T-helper 22 cell (primary cell): ENCODE data around the gene PARP9.
"Not testable (repeated sequence)": the region's sequence is repeated elsewhere in the genome, so short reads cannot be mapped to it uniquely, and the experiment has no call there.

Experiments
- DNase-seq: peaks from one replicate; pipeline ENCODE4 v3.0.0-alpha.2; 2020; ENCODE audit warnings: low read depth

The PARP9 gene

DNA sequence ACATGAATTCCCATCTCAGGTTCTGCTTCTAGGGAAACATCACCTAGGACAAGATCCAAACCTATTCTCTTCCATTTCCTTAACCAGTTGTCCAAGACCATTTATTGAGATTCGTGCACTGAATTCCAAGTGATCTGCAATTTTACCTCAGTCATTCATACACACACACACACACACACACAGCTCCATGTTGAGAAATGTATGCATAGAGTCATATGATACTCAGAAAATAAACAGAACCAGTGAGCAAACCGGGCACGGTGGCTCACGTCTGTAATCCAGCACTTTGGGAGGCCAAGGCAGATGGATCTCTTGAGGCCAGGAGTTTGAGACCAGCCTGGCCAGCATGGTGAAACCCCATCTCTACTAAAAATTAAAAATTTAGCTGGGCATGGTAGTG is 43.2 kb downstream of the PARP9 start:
- DNase-seq: no peak

DNA sequence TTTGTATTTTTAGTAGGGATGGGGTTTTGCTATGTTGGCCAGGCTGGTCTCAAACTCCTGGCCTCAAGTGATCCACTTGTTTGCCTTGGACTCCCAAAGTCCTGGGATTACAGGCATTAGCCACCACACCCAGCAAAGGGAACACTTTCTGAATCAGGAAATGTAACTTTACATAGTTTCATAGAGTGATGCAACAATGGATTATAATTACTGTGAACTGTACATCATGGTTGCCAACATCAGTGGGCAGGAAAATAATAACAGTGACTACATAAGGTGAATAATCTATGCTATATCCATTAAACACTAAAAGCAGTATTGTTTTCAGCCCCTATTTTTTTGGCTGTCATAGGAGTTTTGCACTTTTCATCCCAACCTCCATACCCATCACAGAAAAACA is 44.4 kb downstream of the PARP9 start:
- no peak for DNase-seq

DNA sequence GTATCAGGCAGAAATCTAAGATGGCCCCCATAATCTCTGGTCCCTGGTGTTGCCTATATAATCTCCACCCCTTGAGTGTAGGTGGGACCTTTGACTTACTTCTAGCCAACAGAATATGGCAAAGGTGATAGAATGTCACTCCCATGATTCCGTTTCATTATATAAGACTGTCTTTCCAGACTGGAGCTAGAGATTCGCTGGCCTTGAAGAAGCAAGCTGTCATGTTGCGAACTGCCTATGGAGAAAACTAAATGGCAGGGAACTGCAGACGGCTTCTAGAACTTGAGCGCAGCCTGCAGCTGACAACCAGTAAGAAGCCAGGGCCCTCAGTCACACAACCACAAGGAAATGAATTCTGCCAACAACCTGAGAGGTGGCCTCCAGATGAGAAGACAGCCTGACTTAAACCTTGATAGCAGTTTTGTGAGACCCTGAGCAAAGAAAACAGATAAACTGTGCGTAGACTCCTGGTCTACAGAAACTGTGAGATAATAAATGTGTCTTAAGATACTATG is 47.2 kb downstream of the PARP9 start:
- DNase-seq: no peak

DNA sequence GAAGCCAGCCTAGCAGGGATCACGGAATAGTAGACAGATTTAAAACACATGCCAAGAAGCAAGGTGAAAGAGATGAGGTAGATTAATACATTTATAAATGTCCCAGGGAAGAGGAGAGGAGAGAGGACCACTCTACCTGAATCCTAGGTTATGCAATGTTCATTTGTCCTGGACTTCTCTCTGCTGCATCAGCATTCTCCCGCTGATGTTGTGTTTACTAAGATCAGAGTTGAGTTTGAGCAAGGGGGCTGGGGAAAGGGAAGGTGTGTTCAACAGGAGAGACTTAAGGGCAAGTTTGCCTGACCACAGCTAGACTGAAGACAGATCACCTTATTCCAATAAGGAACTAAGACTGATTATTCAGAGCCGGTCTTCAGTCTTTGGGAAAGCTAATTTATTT is 48.2 kb downstream of the PARP9 start:
- no peak for DNase-seq

DNA sequence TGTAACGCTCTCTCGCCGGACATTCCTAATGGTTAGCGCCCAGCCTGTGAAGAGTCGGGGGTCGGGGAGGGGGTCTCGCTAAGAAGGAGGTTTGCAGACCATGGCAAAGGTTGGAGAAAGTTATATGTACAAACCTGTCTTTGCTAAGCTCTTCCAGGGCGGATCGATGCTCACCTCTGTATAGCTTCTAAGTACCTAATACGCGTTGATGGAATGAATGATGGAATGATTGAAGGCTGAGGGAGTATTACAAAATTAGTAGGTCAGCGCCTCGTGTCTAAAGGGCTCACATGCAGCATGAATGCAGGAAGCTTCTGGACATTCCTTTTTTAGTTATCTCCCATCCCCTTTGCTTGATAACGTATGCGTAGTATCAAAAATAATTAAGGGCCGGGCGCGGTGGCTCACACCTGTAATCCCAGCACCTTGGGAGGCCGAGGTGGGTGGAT is 49.1 kb downstream of the PARP9 start:
- DNase-seq: no peak

DNA sequence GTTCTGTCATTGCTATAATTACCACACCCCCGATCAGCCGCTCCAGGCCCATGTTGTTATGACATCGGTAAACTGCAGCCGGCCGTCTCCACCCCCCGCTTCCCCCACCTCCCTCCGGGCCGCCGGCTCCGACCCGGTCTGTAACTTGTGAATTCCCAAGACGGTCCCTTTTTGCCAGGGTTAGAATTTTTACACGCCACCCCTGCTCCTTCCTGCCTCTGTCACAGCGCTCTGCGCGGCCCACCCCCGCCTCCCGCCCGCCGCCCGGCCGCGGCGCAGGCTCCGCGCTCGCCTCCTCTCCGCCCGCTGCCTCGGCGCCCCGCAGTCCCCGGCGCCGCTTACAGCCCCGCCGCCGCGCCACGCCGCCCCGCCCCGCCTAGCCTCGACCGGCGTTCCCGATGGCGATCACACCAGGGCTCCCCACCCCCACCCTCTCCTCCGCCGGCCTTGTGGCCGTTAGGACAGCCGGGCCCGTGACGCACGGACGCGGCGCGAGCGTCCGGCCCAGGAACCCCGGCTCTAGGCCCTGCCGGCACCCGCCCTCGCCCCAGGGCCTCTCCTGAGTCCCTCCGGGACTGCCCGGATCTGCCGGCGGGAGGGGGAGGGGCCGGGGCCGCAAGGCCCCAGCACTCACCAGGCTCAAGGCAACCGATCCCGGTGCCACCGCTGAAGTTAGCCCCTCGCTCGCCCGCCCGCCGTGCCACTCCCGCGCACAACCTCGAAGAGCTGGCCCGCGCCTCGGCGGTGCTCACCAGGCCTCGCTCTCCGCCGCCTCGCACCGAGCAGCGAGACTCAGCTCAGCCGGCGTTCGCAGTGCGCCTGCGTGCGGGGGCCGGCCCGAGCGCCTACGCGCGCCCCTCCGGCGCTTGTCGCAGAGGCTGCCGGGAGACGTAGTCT is 49.7 kb downstream of the PARP9 start, which contains the start of gene KPNA1:
Gene KPNA1 (minus strand): TSS at position 817 of the 897 bp plus-strand sequence. CDS start 18,374 bp downstream, outside the sequence.
- peak; percentile 76 for DNase-seq

DNA sequence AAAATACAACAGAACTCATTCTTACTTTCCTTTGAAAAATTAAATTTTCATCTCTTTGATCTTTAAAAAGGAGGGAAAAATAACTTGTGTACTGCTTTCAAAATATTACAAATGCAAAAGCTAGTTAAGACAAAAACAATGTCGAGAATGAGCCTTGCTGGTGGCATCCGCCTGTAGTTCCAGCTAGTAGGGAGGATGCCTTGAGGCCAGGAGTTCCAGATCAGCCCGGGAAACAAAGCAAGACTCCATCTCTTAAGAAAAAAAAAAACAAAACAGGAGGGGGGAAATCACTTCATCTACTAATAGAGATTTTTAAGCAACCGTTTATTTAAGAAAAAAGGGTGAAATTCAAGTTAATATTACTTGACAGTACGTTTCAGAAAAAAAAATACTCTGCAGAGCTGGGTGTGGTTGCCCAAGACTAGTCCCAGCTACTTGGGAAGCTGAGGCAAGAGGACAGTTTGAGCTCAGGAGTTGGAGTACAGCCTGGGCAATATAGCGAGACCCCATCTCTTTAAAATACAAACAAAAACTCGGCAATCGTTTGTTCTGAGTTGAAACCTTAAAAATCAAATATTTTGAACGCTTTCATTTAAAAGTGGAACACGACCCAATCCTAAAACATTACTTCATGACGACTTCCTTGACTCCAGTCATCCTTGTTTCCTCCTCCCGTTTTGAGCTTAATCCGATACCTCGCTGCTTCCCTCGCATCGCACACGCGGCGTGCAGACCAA is 50.5 kb downstream of the PARP9 start:
- no peak for DNase-seq

DNA sequence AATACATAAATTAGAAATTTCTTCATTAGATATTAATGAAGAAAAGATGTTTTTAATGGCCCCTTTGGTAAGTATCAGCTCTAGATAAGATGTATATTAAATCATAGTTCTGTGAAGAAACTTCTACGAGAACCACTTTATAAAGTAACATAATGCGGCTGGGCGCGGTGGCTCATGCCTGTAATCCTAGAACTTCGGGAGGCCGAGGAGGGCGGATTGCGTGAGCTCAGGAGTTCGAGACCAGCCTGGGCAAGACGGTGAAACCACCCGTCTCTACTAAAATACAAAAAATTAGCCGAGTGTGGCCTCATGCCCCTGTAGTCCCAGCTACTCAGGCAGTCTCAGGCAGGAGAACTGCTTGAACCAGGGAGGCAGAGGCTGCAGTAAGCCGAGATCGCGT is 51.8 kb downstream of the PARP9 start:
- DNase-seq: no peak

DNA sequence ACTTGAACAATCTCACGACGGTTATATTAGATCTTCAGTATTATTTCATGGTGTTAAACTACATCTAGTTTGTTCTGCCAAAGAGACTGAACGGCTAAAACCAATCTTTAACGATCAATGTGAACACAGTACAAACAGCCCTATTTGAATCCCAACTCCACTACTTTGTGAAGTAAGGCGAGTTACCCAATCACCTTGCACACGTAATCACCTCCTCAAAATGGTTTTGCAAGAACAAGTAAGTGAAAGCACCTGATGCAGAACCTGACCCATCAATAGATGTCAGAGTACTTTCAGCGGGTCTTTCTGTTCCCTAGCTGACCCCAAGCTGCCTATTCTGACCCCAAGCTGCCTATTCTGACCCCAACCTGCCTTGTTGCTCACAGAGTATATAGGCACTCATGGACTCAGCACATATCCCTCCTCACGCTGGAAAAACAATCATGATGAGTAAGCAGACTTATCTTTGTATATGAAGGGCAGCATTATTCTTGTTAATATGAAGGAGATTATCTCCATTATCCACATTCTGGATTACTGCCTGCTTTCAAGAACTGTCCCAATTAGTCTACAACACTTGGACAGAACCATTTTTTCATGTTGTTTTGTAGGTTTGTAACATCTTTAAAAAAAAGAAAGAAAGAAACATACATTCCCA is 53.1 kb downstream of the PARP9 start:
- no peak for DNase-seq

DNA sequence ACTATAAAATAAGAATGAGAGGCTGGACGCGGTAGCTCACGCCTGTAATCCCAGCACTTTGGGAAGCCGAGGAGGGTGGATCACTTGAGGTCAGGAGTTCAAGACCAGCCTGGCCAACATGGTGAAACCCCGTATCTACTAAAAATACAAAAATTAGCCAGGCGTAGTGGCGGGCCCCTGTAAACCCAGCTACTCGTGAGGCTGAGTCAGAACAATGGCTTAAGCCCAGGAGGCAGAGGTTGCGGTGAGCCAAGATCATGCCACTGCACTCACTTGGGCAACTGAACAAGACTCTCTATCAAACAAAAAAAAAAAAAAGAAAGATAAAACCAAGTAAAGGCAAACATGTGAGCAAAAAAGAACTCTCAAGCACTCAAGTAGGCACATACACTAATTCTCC is 55.2 kb downstream of the PARP9 start:
- DNase-seq: not testable (repeated sequence)

DNA sequence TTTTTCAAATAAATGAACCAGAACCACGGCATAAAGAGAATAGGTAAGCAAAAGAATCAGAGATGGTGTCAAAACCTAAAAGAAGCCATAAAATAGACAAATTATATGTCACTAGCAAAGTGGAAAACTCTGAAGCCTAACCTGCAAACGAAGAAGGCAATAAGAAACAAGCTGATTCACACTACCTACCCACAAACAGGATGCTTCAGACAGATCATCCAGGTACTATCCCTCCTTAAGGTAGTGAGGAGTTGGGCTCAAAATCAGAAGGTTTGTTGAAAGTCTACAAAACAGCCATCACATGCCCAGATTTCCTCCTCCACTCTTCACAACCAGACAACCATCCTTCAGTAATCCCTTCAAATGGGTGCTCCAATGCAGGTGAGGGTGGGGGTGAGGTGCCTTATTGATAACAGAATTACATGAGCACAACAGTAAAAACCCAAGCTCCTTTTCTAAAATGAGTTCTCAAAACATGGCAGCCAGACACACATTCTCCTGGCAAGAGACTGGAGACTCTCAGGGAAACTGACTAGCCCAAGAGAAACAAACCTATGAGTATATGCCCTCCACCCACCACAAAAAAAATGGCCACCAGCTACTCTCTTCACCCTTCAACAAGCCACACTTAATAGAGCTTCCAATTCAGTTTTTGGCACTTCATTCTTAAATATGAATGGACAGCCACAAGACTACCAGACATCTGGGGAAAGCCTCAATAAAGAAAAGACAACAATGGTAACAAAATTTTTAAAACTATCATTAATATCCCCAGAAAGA is 55.8 kb downstream of the PARP9 start:
- DNase-seq: no peak

DNA sequence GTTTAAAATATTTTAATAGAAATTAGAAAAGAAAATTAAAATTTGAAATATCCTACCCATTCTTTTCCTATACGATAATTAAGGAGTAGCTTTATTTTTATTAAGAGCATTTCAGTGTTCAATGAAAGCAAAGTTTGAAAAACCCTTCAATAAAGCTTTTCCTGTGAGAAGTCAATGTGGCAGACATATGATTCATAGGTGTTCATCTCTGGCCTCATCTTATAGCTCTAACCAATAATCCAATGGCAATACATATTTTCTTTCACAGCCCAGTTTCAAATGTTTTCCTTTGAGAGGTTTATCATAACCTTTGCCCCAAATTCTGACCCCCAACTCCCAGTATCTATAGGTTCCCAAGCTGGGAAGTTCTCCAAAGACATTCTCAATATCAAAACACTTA is 57.6 kb downstream of the PARP9 start:
- no peak for DNase-seq

DNA sequence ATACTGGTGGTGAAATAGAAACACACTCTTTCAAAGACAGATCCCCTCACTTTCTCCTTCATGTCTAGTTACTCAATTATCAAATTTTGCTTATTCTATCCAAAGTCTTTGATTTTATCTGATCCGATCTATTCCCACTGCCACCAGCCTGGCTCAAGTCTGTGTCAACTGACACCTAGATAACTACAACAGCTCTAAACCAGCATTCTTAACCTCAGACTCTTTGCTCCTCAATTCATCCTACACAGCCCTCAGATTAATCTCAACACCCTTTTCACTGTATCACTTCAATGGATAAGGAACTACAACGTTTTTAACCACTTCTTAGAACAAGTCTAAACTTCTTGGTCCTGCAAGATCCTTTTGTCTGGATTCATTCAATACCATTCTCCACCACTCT is 58.4 kb downstream of the PARP9 start:
- no peak for DNase-seq

DNA sequence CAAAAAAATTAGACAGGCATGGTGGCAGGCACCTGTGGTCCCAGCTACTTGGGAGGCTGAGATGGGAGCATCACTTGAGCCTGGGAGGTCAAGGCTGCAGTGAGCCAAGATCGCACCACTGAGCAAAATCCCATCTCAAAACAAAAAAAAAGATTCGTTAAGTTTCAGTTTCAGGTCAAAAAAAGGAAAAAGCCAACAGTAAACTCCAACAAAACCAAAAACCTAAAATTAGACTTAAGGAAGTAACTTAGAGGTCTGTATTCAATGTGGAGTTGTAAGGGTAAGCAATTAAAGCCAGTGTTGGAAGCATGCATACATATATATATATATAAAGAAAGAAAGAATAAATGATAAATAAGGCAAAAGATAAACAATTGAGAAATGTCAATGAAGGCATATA is 61.2 kb downstream of the PARP9 start:
- no peak for DNase-seq

DNA sequence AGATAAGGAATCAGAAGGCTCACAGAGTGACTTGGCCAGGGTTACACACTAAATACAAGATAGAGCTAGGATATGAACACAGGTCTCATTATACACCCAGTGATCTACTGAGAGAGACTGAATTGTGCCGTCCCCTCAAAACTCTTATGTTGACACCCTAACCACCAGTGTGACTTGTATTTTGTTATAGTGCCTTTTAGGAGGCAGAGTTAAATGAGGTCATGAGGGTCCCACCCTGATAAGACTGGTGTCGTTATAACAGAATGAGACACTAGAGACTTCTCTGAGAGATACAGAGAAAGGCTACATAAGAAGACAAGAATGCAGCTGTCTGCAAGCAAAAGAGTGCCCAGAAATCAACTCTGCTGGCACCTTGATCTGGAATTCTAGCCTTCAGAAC is 62.0 kb downstream of the PARP9 start:
- no peak for DNase-seq

DNA sequence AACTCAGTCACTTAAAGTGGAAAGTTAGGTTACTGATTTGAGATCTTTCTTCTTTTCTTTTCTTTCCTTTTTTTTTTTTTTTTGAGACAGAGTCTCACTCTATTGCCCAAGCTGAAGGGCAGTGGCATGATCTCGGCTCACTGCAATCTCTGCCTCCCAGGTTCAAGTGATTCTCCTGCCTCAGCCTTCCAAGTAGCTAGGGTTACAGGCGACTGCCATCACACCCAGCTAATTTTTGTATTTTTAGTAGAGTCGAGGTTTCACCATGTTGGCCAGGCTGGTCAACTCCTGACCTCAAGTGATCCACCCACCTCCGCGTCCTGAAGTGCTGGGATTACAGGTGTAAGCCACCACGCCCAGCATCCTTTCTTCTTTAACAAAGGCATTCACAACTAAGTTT is 63.1 kb downstream of the PARP9 start:
- not testable (repeated sequence) for DNase-seq

DNA sequence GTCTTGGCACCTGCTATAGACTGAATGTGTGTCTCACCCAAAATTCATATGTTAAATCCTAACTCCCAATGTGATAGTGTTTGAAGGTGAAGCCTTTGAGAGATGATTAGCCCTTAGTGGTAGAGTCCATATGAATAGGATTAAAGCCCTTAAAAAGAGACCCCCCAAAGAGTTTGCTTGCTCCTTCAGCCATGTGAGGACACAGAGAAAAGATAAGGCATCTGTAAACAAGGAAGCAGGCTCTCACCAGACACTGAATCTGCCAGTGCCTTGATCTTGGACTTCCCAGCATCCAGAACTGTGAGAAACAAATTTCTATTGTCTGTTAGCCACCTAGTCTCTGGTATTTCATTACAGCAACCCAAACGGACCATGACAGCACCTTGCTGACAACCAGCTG is 65.9 kb downstream of the PARP9 start:
- no peak for DNase-seq

DNA sequence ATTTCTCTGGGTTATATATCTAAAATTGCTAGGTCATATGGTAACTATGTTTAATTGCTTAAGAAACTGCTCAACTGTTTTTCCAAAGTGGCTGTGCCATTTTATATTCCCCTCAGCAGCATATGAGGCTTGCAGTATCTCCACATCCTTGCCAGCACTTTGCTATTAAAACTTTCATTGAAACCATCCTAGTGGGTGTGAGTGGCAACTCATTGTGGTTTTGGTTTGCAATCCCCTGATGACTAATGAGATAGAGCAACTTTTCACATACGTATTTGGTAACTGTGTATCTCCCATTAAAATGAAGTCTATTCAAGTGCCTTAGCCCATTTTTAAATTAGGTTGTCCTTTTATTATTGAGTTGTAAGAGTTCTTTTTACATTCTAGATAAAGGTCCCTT is 66.7 kb downstream of the PARP9 start:
- no peak for DNase-seq

DNA sequence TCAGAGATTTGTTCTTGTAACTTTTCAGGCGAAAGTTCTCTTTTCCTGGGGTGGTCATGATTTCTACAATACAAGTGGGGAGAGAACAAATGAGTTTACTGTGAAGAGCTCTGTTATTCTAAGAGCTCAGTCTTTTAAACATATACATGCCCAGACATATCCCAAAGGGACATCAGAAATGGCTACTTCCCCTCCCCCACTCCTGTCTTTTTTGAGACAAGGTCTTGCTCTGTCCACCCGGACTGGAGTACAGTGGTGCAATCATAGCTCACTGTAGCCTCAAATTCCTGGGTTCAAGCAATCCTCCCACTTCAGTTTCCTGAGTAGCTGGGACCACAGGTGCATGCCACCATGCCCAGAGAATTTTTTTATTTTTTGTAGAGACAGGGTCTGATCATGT is 67.6 kb downstream of the PARP9 start:
- no peak for DNase-seq

DNA sequence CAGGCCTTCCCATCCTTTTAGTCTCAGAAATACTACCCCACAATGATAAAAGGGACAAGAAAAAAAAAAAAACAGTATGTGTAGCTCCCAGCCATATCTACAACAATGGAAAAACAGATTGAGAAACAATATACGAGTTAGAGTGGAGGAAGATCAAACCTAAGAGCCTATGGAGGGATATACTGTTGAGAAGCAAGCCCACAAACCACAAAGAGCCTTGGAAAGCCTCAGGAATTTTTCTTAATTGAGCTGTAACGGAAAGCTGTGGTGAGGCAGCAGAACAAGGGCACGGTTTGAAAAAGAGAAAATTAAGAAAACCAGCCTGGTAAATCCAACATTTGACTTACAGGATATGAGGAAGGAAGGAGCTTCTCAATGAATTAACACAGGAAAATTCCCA is 70.8 kb downstream of the PARP9 start:
- DNase-seq: no peak

DNA sequence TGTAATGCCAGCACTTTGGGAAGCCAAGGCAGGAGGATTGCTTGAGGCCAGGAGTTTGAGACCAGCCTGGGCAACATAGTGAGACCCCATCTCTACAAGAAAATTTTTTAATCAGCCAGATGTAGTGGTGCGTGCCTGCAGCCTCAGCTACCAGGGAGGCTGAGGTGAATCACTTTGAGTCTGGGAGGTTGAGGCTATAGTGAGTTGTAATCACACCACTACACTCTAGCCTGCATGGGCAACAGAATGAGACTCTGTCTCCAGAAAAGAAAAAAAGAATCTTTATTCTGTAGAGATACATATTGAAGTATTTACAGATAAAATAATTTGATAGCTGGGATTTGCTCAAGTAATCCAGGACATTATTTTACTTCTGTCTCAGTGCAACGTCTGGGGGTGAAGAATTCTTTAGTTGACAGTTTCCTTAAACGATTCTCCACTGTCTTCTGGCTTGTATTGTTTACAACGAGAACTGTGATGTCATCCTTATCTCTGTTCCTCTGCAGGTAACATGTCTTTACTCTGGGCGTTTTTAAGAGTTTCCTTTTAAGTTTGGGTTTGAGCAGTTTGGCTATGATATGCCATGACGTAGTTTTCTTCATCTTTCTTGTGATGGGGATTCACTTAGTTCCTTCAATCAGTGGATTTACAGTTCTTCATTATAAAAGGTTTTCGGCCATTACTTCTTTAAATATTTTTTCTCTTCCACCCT is 75.7 kb downstream of the PARP9 start:
- DNase-seq: no peak
